ENCODE measurements around the gene RNF144A.

DNA sequence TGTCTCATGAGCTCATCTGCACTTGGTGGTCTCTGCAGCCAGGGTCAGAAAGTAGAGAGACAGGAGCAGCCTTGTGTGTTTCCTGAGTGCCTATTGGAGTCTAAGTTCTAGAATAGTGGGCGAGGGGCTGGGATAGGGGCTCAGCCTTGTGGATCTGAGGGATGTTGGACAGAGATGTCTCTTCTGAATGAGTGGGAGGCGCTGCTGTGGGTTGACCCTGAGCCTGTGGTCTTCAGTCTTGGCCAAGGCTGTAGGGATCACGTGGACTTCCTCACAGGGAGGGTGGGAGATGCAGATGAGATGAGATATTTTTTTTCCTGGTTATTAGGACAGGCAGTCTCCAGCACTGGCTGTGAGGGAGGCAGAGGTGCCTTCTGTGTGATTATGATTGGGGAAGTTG, 61.8 kb downstream of the RNF144A start:
- TF ChIP-seq CTCF (IDR thresholded peaks at IDR 0.05): no peak
- TF ChIP-seq ZFX (IDR thresholded peaks at IDR 0.05; ENCODE audit: borderline replicate concordance): no peak
